GM18867 (cell line): ENCODE data around the gene UACA.
"Not testable (repeated sequence)": the region's sequence is repeated elsewhere in the genome, so short reads cannot be mapped to it uniquely, and the experiment has no call there.

Experiments used
- ATAC-seq: cut with Tn5 transposase; IDR thresholded peaks from one replicate; pipeline ENCODE4 v1.9.1; 2021; ENCODE audit warnings: mild to moderate bottlenecking, moderate library complexity; ENCODE audit not compliant: unreplicated experiment

UACA gene

GRCh38 chr15:70672081-70672480 lies 91.3 kb downstream of the UACA start:
- no peak for ATAC-seq

GRCh38 chr15:70670680-70671079 lies 92.7 kb downstream of the UACA start:
- no peak for ATAC-seq

DNA sequence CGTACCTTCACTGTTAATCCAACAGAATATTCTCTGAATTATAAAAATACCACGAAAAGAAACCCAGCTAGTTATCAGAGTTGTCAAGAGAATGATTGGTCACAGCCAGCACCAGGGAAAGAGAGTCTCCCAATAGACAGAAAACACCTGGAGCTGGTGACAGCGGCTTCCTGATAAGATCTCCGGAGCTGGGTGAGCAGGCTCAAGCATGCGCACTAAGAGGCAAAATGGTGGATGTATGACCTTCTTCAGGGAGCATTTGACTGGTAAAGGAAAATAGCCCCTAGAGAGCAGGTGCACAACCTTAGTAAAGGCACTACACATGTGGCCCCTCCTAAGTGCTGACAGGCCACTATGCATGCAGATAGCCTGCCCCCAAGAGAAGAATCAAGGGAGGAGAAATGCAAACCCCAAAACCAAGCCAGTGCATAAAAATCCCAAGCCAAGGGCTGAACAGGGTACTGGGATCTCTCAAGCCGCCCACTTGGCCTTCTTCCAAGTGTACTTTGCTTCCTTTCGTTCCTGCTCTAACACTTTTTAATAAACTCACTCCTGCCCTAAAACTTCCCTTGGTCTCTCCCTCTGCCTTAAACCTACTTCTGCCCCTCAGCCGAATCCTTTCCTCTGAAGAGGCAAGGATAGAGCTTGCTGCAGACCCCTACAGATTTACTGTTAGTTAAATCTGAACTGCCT lies 93.2 kb downstream of the UACA start:
- no peak for ATAC-seq

DNA sequence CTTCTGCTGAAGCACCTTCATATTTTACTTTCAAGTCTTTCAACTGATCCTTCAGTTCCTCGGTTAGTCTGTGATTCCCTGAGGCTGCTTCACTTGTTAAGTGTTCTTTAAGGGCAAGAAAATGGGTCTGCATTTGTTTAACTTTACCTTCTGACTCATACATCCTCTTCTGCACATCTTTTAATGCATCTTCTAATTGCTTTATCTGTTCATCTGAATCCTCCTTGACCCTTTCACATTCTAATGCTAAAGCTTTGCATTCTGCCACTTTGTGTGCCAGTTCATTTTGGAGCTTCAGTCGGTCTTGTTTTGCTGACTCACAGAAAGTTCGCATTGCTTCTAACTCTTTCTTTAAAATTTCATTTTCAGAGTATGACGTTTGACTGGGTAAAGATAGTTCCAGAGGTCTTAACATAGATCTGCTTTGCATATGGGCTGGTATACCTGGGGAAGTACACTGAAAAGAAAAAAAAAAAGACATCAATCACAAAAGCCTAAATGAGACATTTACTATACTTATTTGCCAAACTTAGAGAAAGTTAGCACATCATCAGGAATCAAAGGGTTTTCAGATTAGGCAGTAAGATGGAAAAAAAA lies 94.3 kb downstream of the UACA start:
- peak; percentile 85 for ATAC-seq

- ATAC-seq = no peak
Measured at GRCh38 chr15:70665599-70665998, 97.8 kb downstream of the UACA start.

DNA sequence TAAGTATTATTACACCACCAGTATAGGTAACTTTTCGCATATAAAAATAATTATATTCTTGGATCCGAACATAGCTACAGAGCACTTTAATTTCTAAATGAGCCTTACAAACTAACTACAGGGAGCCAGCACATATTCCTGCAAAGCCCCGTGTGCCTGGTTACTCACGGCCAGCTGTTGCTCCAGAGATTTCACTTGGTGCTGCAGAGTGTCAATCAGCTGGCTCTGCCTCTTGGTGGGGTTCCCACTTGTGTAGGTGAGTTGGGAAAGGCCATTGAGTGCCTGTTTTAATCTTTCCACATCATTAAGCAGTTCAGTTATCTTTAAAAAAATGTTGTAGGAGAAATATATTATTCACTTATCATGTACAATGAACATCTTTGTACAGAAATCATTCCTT lies 98.9 kb downstream of the UACA start:
- no peak for ATAC-seq

DNA sequence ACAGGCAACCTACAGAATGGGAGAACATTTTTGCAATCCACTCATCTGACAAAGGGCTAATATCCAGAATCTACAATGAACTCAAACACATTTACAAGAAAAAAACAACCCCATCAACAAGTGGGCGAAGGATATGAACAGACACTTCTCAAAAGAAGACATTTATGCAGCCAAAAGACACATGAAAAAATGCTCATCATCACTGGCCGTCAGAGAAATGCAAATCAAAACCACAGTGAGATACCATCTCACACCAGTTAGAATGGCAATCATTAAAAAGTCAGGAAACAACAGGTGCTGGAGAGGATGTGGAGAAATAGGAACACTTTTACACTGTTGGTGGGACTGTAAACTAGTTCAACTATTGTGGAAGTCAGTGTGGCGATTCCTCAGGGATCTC lies 100.3 kb downstream of the UACA start:
- ATAC-seq = not testable (repeated sequence)

- ATAC-seq = no peak
Measured at GRCh38 chr15:70659662-70660061, 103.7 kb downstream of the UACA start.

- no peak for ATAC-seq
Measured at GRCh38 chr15:70658641-70659040, 104.7 kb downstream of the UACA start.

DNA sequence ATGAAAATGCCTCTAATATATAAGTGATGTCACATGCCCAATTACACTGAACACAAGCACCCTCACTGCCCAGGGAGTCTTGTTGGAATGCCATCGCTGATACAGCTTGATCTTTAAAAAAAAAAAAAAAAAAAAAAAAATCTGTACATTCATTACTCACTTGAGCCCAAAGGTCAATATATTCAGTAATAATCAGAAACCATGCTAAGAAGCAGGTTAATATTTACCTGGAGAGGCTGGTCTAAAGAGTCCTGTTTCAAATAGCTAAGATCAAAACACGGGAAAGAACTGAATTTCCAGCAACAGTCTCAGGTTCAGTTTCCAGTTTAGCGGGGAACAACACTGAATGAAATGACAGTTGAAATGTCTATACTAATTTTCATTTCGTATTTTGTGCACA lies 109.9 kb downstream of the UACA start:
- no peak for ATAC-seq

GRCh38 chr15:70652341-70652740 lies 111.0 kb downstream of the UACA start:
- no peak for ATAC-seq

DNA sequence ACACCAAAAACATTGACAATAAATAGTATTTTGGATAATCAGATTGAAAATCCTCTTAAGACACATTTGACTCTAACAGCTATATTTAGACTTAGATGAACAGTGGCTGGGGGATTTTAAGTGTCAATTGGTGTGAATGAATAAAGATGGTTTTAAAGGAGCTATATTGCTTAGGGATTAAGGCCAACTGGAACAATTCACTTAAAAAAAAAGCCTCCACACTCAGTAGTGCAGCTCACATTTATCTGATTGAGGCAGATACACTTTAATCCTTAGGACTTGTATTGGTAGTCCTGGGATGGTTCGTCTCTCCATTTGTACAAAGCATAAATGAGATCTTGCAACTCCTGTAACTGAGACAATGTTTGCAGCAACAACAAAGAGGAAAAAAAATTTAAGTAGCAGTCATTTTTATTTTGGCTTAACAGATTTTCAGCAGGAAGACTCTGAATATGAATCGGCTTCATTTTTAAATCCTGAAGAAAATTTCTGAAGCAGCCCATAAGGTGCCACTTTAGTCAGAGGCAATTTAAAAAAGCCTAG lies 112.0 kb downstream of the UACA start:
- no peak for ATAC-seq

- no peak for ATAC-seq
Measured at GRCh38 chr15:70650567-70651302, 112.6 kb downstream of the UACA start.

GRCh38 chr15:70647396-70647795 lies 116.0 kb downstream of the UACA start:
- no peak for ATAC-seq

DNA sequence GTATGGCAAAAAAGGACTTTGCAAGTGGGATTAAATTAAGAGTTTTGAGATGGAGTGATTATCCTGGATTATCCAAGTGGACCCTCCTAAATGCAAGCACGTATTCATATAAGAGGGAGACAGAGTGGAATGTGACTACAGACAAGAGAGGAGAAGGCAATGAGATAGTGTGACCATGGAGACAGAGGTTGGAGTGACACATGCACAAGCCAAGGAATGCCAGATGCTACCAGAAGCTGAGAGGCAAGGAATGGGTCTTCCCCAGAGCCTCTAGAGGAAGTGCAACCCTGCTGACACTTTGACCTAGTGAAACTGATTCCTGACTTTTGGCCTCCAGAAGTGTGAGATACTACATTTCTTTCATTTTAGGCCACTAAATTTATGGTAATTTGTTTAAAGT lies 117.2 kb downstream of the UACA start:
- ATAC-seq = no peak

- ATAC-seq = no peak
Measured at GRCh38 chr15:70643783-70644125, 119.6 kb downstream of the UACA start.

- ATAC-seq = no peak
Measured at GRCh38 chr15:70643106-70643782, 120.1 kb downstream of the UACA start.

GRCh38 chr15:70636540-70637165 lies 126.7 kb downstream of the UACA start:
- ATAC-seq = no peak

DNA sequence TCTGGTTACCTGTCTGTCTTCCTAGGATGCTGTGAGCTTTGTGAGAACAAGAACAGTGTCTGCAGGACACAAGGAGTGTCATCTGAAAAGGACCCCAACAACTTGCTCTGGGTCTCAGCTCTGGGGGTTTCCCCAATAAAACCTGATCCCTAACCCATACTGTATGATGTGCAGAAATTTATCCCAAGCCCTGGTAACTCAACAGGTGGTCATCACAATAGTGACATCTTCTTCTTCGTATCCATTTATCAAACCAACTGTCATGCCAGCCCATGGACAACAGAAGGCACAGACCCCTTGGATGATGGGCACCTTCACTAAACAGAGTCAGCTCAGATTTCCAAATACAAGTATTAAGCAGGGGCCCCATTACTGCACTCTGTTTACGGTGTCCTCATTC lies 127.5 kb downstream of the UACA start:
- no peak for ATAC-seq

GRCh38 chr15:70633991-70634390 lies 129.4 kb downstream of the UACA start:
- ATAC-seq = no peak
